PC-3 (cell line): Measurements from ENCODE around the gene ARSD.

Source experiments
- CTCF ChIP-seq: fragments of 300-600 bp; sonication (generic); conservative IDR thresholded peaks from 2 replicates; pipeline ENCODE4 v1.5.1; 2017; ENCODE audit warnings: antibody characterized with exemption, low read depth, mild to moderate bottlenecking, low read length
- EZH2phosphoT487 ChIP-seq: fragments of 300-600 bp; sonication (generic); IDR thresholded peaks from 2 replicates; pipeline ENCODE4 v1.6.1; 2018; ENCODE audit warnings: mild to moderate bottlenecking, antibody characterized with exemption, low read length, borderline replicate concordance

DNA sequence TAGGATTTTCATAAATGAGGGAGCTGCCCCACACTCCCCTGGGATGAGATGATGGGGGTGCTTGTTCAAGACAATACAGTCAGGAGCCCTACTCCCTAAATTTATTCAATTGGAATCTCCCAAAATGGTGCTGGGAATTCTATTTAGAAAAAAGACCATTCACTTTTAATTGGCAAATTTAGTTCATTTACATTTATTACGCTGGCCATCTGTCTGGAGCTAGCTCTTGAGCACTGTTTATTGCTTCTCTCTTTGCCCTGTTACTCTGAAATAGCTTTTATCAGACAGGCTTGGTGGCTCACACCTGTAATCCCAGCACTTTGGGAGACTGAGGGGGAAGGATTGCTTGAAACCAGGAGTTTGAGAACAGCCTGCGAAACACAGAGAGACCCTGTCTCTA, 2.0 kb upstream of the ARSD start:
- TF ChIP-seq CTCF = no peak
- TF ChIP-seq EZH2phosphoT487 = no peak
